Brain microvascular endothelial cell (primary cell): ENCODE data around the gene MAPK7.

Experiments used
- DNase-seq: peaks from one replicate; pipeline ENCODE4 v3.0.0-alpha.2; 2020
- H3K27ac ChIP-seq: fragments of 250-450 bp; sonication (Bioruptor Pico); 2 replicates; pipeline ENCODE4 v1.5.1; 2020; ENCODE audit warnings: mild to moderate bottlenecking, moderate library complexity
- H3K27me3 ChIP-seq: fragments of 250-450 bp; sonication (Bioruptor Pico); replicated peaks from 2 replicates; pipeline ENCODE4 v1.5.1; 2020; ENCODE audit warnings: mild to moderate bottlenecking
- H3K36me3 ChIP-seq: fragments of 250-450 bp; sonication (Bioruptor Pico); replicated peaks from 2 replicates; pipeline ENCODE4 v1.5.1; 2020; ENCODE audit warnings: mild to moderate bottlenecking
- H3K4me3 ChIP-seq: 2 replicates; pipeline ENCODE4 v1.5.1; 2011; ENCODE audit warnings: low read depth, mild to moderate bottlenecking, control low read depth, low read length, moderate library complexity
- in situ Hi-C: cut with HindIII; loops from 2 replicates; pipeline ENCODE4 v1.10.0; 2017; ENCODE audit warnings: low sequenced_read_pairs, low pct_ligation_motif_present
- TF ChIP-seq, protein P1 (sequence below): IDR thresholded peaks from 2 replicates; pipeline ENCODE4 v1.5.1; 2011; ENCODE audit warnings: low read depth, mild to moderate bottlenecking, moderate library complexity, low read length, control low read depth, inconsistent platforms; ENCODE audit errors: missing control alignments

Gene MAPK7

DNA sequence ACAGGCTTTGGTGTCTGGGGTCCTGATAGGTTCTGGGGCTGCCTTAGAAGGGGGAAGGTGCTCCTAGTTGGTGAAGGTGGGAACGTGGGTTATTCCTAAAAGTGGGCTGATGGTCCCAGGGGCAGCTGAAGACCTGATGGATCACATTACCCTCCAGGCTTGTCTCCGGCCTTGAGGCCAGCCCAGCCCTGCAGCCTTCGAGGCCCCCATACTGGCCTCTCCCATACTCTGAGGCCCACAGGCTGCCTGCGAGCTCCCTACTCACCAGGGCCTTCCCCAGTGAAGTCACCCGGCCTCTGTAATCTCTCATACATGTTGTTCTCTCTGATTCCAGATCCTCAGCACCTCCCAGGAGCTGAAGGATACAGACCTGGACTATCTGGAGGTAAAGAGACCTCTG lies 35.5 kb downstream of the MAPK7 start:
- H3K27me3 ChIP-seq: peaks cover 2% of the 10 kb centered on the region
- no peaks in the 10 kb centered on the region for H3K36me3 ChIP-seq
- no peak overlapping the region for H3K4me3 ChIP-seq
- TF ChIP-seq, protein P1, sequence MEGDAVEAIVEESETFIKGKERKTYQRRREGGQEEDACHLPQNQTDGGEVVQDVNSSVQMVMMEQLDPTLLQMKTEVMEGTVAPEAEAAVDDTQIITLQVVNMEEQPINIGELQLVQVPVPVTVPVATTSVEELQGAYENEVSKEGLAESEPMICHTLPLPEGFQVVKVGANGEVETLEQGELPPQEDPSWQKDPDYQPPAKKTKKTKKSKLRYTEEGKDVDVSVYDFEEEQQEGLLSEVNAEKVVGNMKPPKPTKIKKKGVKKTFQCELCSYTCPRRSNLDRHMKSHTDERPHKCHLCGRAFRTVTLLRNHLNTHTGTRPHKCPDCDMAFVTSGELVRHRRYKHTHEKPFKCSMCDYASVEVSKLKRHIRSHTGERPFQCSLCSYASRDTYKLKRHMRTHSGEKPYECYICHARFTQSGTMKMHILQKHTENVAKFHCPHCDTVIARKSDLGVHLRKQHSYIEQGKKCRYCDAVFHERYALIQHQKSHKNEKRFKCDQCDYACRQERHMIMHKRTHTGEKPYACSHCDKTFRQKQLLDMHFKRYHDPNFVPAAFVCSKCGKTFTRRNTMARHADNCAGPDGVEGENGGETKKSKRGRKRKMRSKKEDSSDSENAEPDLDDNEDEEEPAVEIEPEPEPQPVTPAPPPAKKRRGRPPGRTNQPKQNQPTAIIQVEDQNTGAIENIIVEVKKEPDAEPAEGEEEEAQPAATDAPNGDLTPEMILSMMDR: no peak
- no peak overlapping the region for H3K27ac ChIP-seq
- in situ Hi-C loops: no loop called here
- DNase-seq: no peak

GRCh38 chr17:19414396-19415280 lies 36.3 kb downstream of the MAPK7 start:
- DNase-seq: no peak
- TF ChIP-seq, protein P1: no peak
- H3K36me3 ChIP-seq: no peaks in the 10 kb centered on the region
- peaks cover 2% of the 10 kb centered on the region for H3K27me3 ChIP-seq
- H3K4me3 ChIP-seq: no peak overlapping the region
- H3K27ac ChIP-seq: no peak overlapping the region
- in situ Hi-C loops: no loop called here

- H3K27me3 ChIP-seq: peaks cover 2% of the 10 kb centered on the region
These were observed 37.0 kb downstream of the MAPK7 start for GRCh38 chr17:19415311-19415710.

DNA sequence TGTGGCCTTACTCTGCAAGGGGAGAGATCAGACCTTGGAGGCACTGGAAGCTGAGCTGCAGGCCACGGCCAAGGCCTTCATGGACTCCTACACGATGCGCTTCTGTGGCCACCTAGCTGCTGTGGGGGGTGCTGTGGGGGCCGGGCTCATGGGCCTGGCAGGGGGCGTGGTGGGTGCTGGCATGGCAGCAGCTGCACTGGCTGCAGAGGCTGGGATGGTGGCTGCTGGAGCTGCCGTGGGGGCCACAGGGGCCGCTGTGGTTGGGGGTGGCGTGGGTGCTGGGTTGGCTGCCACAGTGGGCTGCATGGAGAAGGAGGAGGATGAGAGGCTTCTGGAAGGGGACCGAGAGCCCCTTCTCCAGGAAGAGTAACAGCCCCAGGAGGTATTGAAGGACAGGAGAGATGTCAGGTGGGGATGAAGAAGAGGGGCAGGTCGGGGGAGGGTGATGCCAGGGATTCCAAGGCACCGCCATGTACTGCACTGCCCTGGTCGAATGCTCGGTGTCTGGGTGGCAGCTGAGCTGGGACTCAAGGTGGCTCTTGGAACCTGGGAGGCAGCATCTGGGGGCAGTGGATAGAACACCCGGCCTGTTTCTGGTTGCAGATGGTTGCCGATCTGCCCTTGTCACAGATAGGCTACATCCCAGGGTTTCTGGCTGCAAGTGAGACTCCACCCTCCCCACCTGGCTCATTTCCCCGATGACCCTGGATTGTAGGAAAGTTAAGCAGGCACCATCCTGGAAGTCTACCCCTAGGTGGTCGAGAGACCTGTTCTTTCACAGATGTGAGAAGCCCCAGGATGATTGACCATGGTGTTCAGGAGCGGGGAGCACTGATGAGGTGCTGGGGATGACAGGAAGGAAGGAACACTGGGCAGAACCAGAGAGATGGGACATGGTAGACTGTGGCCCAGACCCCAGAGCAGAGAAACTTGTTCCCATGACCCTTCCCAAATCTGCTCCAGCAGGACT lies 37.8 kb downstream of the MAPK7 start:
- TF ChIP-seq, protein P1: no peak
- Histone ChIP-seq H3K27ac (no peak overlapping the region), H3K36me3 (no peaks in the 10 kb centered on the region), H3K4me3 (no peak overlapping the region), H3K27me3 (no peaks in the 10 kb centered on the region)
- no peak for DNase-seq
- in situ Hi-C loops: no loop called here

More at GRCh38 chr17:19415311-19415710, 37.0 kb downstream of the MAPK7 start:
- in situ Hi-C loops: no loop called here
- H3K36me3 ChIP-seq: no peaks in the 10 kb centered on the region
- H3K4me3 ChIP-seq: no peak overlapping the region
- TF ChIP-seq, protein P1: no peak
- no peak for DNase-seq
- no peak overlapping the region for H3K27ac ChIP-seq

GRCh38 chr17:19417611-19418010 lies 39.3 kb downstream of the MAPK7 start:
- in situ Hi-C loops: no loop called here
- H3K4me3 ChIP-seq: no peak overlapping the region
- TF ChIP-seq, protein P1: no peak

More at GRCh38 chr17:19417611-19418010, 39.3 kb downstream of the MAPK7 start:
- no peaks in the 10 kb centered on the region for H3K27me3 ChIP-seq
- H3K36me3 ChIP-seq: no peaks in the 10 kb centered on the region
- no peak for DNase-seq
- H3K27ac ChIP-seq: no peak overlapping the region
